Liver (tissue), 9 donors: ENCODE results near the gene DOCK9. TPM values are rescaled to one million over a fixed set of nuclear protein-coding genes. Genes with fewer than 3 reads are reported as not detected.

Experiments used
- DNase-seq: peaks from one replicate; pipeline ENCODE4 v3.0.0-alpha.2; 2017; ENCODE audit warnings: low spot score
- H3K27ac ChIP-seq, 2 donors: one replicate each; pipeline ENCODE4 v1.7.0; 2013; ENCODE audit warnings: inconsistent platforms in 2 of 2, low read length in 2 of 2, control low read depth in 1 of 2, low read depth in 1 of 2, mild to moderate bottlenecking in 1 of 2
- H3K27me3 ChIP-seq, 4 donors: one replicate each; pipeline versions ENCODE4 v1.6.1 to v1.7.0; 2013; ENCODE audit warnings: low read length in 3 of 4, inconsistent platforms in 1 of 4, mild to moderate bottlenecking in 1 of 4, moderate library complexity in 1 of 4; ENCODE audit not compliant: control insufficient read depth in 4 of 4, insufficient read depth in 4 of 4
- H3K36me3 ChIP-seq, 4 donors: one replicate each; pipeline versions ENCODE4 v1.6.1 to v1.7.0; 2013; ENCODE audit warnings: low read length in 3 of 4, mild to moderate bottlenecking in 3 of 4, low read depth in 1 of 4, moderate library complexity in 1 of 4; ENCODE audit not compliant: control insufficient read depth in 4 of 4, insufficient read depth in 3 of 4
- H3K4me1 ChIP-seq, 4 donors: one replicate each; pipeline versions ENCODE4 v1.6.1 to v1.7.0; 2013; ENCODE audit warnings: low read length in 3 of 4, mild to moderate bottlenecking in 3 of 4, moderate library complexity in 1 of 4; ENCODE audit not compliant: control insufficient read depth in 4 of 4, insufficient read depth in 4 of 4
- H3K4me3 ChIP-seq, 3 donors: one replicate each; pipeline versions ENCODE4 v1.6.1 to v1.7.0; 2013; ENCODE audit warnings: low read length in 3 of 3, control low read depth in 1 of 3, low read depth in 1 of 3, mild to moderate bottlenecking in 1 of 3
- H3K9ac ChIP-seq, 2 donors: one replicate each; pipeline ENCODE4 v1.7.0; 2013; ENCODE audit warnings: low read length in 2 of 2, mild to moderate bottlenecking in 2 of 2, moderate library complexity in 2 of 2, control low read depth in 1 of 2, low read depth in 1 of 2
- H3K9me3 ChIP-seq, 4 donors: one replicate each; pipeline versions ENCODE4 v1.6.1 to v1.7.0; 2013; ENCODE audit warnings: low read length in 3 of 4; ENCODE audit not compliant: control insufficient read depth in 4 of 4
- ATF3 ChIP-seq: IDR thresholded peaks from 2 replicates; pipeline ENCODE4 v1.6.1; 2016; ENCODE audit warnings: antibody characterized with exemption
- CTCF ChIP-seq: fragments of 150-350 bp; IDR thresholded peaks from 2 replicates; pipeline ENCODE4 v1.5.1; 2017; ENCODE audit warnings: improper control_type of control experiment, low read depth, low read length; ENCODE audit not compliant: missing input control
- EGR1 ChIP-seq, 2 donors: IDR thresholded peaks; 2 replicates each; pipeline ENCODE4 v1.6.1; 2016 to 2018; ENCODE audit warnings: antibody characterized with exemption in 2 of 2, low read depth in 2 of 2
- FOXA1 ChIP-seq: IDR thresholded peaks from 2 replicates; pipeline ENCODE4 v1.6.1; 2016; ENCODE audit warnings: antibody characterized with exemption
- FOXA2 ChIP-seq: IDR thresholded peaks from 2 replicates; pipeline ENCODE4 v1.6.1; 2016; ENCODE audit warnings: antibody characterized with exemption
- GABPA ChIP-seq, 2 donors: IDR thresholded peaks in 1 of 2; conservative IDR thresholded peaks in 1 of 2; 2 replicates each; pipeline ENCODE4 v1.6.1; 2016; ENCODE audit warnings: antibody characterized with exemption in 2 of 2, mild to moderate bottlenecking in 1 of 2, moderate library complexity in 1 of 2
- HNF4A ChIP-seq, 2 donors: conservative IDR thresholded peaks; 2 replicates each; pipeline ENCODE4 v1.6.1; 2016; ENCODE audit warnings: antibody characterized with exemption in 2 of 2, mild to moderate bottlenecking in 2 of 2
- HNF4G ChIP-seq: IDR thresholded peaks from 2 replicates; pipeline ENCODE4 v1.6.1; 2016; ENCODE audit warnings: antibody characterized with exemption
- JUND ChIP-seq, 2 donors: IDR thresholded peaks; 2 replicates each; pipeline ENCODE4 v1.6.1; 2016; ENCODE audit warnings: antibody characterized with exemption in 2 of 2
- NR2F2 ChIP-seq: IDR thresholded peaks from 2 replicates; pipeline ENCODE4 v1.6.1; 2016; ENCODE audit warnings: antibody characterized with exemption
- RAD21 ChIP-seq, 2 donors: IDR thresholded peaks; 2 replicates each; pipeline ENCODE4 v1.6.1; 2016; ENCODE audit warnings: antibody characterized with exemption in 2 of 2, mild to moderate bottlenecking in 2 of 2
- RXRA ChIP-seq, 2 donors: IDR thresholded peaks; 2 replicates each; pipeline ENCODE4 v1.6.1; 2017 to 2018; ENCODE audit warnings: antibody characterized with exemption in 2 of 2, mild to moderate bottlenecking in 1 of 2
- SP1 ChIP-seq: IDR thresholded peaks from 2 replicates; pipeline ENCODE4 v1.6.1; 2018; ENCODE audit warnings: antibody characterized with exemption, mild to moderate bottlenecking
- TAF1 ChIP-seq: conservative IDR thresholded peaks from 2 replicates; pipeline ENCODE4 v1.6.1; 2016; ENCODE audit warnings: antibody characterized with exemption, mild to moderate bottlenecking
- YY1 ChIP-seq: IDR thresholded peaks from 2 replicates; pipeline ENCODE4 v1.6.1; 2016; ENCODE audit warnings: antibody characterized with exemption, mild to moderate bottlenecking
- WGBS: extraction: QIAGEN DNeasy Blood & Tissue Kit; methylation state at CpG from one replicate; pipeline ENCODE4 v1.1.7; 2013; 5-methylcytosine and 5-hydroxymethylcytosine counted together
- polyA plus RNA-seq, 2 donors: library from polyadenylated mRNA; stranded (reverse) in 1 of 2; unstranded in 1 of 2; fragments of 200-250 nt in 1 of 2; fragments of >200 nt in 1 of 2; fragmentation: Nextera tagmentation in 1 of 2; extraction: Ambion mirVana in 1 of 2; gene quantifications; one replicate each; pipeline versions ENCODE4 v1.2.1 to v1.2.3, GENCODE V29; 2013 to 2015
- total RNA-seq, 2 donors: library from RNA; depleted of rRNA; stranded (reverse); fragments of >200 nt; gene quantifications; one replicate each; pipeline ENCODE4 v1.2.3, GENCODE V29; 2014
- TF ChIP-seq, protein P1 (sequence below): IDR thresholded peaks from 2 replicates; pipeline ENCODE4 v1.6.1; 2016; ENCODE audit warnings: antibody characterized with exemption, mild to moderate bottlenecking
- TF ChIP-seq, protein P2 (sequence below): IDR thresholded peaks from 2 replicates; pipeline ENCODE4 v1.6.1; 2016; ENCODE audit warnings: antibody characterized with exemption
- TF ChIP-seq, protein P3 (sequence below): IDR thresholded peaks from 2 replicates; pipeline ENCODE4 v1.6.1; 2016; ENCODE audit warnings: antibody characterized with exemption
- donor health status: healthy.
- donor health status: healthy.
- donor health status: healthy.
- donor health status: healthy.
- donor health status: healthy.

The DOCK9 gene
- total and polyA plus RNA-seq, 4 donors = 5.4 to 31.3 (median 10.6) TPM

DNA sequence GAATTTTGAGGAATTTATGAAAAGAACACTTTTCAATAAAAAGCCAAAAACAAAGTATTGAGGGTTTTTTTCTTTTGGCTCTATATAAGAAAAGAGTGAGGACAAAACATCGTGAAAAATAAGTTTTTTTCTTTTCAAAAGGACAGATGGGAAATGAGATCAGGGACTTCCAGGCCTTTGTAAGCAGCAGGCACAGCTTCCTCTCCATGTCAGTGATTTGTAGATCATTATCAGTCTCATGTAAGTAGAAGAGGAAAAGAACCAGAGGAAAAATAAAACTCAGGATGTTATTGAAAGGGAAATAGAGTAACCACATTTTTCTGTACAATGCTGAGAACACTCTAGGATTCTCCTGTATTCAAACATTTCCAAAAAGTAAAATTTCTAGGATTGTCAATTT, 29.9 kb downstream of the DOCK9 start:
- no peaks in the 10 kb centered on the region for H3K27me3 ChIP-seq
- 79% methylated on average over 1 of the region's 1 CpG for WGBS
- no peaks in the 10 kb centered on the region for H3K9me3 ChIP-seq
- no peaks in the 10 kb centered on the region for H3K36me3 ChIP-seq
- DNase-seq = no peak
- H3K4me1 ChIP-seq = no peaks in the 10 kb centered on the region
- H3K4me3 ChIP-seq = no peak overlapping the region
- TF ChIP-seq NR2F2 = no peak
- no peak for TF ChIP-seq JUND (IDR thresholded peaks at IDR 0.05)
- TF ChIP-seq SP1 = no peak
- no peak overlapping the region for H3K9ac ChIP-seq
- no peak overlapping the region for H3K27ac ChIP-seq

DNA sequence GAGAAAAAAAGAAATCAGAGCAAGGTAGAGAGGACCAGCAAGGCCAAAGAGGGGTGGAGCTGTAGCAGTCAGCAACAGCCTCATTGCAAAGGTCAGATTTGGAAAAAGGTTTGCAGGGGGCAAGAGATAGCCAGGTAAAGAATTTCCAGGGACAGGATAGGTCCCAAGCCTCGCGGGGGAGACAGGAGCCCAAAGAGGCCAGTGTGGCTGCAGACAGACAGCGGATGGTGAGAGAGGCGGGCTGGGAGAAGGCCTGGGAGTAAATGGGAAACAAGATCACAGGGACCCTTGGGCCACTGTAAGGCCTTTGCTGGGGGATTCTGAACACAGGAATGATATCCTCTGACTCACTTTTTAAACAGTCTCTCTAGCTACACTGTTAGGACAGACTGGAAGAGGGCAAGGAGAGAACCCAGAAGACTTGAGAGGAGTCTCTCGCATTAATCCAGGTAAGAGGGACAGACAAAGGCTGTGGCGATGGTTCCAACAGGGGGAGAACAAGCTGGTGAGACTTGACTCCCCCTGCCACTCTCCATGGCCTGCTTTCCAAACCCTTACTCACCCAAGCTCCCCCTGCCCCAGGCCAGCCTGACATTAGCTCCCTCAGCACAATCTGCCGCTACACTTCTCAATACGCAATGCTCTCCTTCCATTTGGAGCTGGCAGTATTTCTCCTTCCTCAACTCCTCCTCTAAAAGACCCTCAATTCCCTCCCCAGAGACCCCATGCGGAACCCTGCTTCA, 31.8 kb downstream of the DOCK9 start:
- TF ChIP-seq TAF1 = no peak
- TF ChIP-seq FOXA1 = no peak
- no peak for TF ChIP-seq RAD21 (IDR thresholded peaks at IDR 0.05)
- TF ChIP-seq, protein P1, sequence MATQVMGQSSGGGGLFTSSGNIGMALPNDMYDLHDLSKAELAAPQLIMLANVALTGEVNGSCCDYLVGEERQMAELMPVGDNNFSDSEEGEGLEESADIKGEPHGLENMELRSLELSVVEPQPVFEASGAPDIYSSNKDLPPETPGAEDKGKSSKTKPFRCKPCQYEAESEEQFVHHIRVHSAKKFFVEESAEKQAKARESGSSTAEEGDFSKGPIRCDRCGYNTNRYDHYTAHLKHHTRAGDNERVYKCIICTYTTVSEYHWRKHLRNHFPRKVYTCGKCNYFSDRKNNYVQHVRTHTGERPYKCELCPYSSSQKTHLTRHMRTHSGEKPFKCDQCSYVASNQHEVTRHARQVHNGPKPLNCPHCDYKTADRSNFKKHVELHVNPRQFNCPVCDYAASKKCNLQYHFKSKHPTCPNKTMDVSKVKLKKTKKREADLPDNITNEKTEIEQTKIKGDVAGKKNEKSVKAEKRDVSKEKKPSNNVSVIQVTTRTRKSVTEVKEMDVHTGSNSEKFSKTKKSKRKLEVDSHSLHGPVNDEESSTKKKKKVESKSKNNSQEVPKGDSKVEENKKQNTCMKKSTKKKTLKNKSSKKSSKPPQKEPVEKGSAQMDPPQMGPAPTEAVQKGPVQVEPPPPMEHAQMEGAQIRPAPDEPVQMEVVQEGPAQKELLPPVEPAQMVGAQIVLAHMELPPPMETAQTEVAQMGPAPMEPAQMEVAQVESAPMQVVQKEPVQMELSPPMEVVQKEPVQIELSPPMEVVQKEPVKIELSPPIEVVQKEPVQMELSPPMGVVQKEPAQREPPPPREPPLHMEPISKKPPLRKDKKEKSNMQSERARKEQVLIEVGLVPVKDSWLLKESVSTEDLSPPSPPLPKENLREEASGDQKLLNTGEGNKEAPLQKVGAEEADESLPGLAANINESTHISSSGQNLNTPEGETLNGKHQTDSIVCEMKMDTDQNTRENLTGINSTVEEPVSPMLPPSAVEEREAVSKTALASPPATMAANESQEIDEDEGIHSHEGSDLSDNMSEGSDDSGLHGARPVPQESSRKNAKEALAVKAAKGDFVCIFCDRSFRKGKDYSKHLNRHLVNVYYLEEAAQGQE = no peak
- no peak for TF ChIP-seq ATF3
- TF ChIP-seq RXRA (IDR thresholded peaks at IDR 0.05) = no peak
- TF ChIP-seq EGR1 (IDR thresholded peaks at IDR 0.05; ENCODE audit: low read depth in 2 of 2) = no peak
- TF ChIP-seq CTCF = no peak
- no peak for TF ChIP-seq HNF4A (conservative IDR thresholded peaks at IDR 0.05)
- TF ChIP-seq HNF4G = no peak
- TF ChIP-seq, protein P2, sequence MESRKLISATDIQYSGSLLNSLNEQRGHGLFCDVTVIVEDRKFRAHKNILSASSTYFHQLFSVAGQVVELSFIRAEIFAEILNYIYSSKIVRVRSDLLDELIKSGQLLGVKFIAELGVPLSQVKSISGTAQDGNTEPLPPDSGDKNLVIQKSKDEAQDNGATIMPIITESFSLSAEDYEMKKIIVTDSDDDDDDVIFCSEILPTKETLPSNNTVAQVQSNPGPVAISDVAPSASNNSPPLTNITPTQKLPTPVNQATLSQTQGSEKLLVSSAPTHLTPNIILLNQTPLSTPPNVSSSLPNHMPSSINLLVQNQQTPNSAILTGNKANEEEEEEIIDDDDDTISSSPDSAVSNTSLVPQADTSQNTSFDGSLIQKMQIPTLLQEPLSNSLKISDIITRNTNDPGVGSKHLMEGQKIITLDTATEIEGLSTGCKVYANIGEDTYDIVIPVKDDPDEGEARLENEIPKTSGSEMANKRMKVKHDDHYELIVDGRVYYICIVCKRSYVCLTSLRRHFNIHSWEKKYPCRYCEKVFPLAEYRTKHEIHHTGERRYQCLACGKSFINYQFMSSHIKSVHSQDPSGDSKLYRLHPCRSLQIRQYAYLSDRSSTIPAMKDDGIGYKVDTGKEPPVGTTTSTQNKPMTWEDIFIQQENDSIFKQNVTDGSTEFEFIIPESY = no peak
- TF ChIP-seq JUND (IDR thresholded peaks at IDR 0.05) = no peak
- TF ChIP-seq, protein P3, sequence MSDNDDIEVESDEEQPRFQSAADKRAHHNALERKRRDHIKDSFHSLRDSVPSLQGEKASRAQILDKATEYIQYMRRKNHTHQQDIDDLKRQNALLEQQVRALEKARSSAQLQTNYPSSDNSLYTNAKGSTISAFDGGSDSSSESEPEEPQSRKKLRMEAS = no peak
- no peak for TF ChIP-seq NR2F2
- no peak for TF ChIP-seq GABPA (IDR thresholded peaks at IDR 0.05 in 1 of 2, conservative IDR thresholded peaks at IDR 0.05 in 1 of 2)
- TF ChIP-seq YY1 = no peak
- TF ChIP-seq FOXA2 = no peak
- no peak for TF ChIP-seq SP1
- H3K36me3 ChIP-seq = no peaks in the 10 kb centered on the region
- H3K27ac ChIP-seq = no peak overlapping the region
- 94% methylated on average over 9 of the region's 9 CpGs for WGBS
- no peak overlapping the region for H3K9ac ChIP-seq
- DNase-seq = no peak
- H3K4me3 ChIP-seq = no peak overlapping the region
- no peaks in the 10 kb centered on the region for H3K9me3 ChIP-seq
- no peaks in the 10 kb centered on the region for H3K4me1 ChIP-seq
- no peaks in the 10 kb centered on the region for H3K27me3 ChIP-seq
